Fibroblast of mammary gland (primary cell): ENCODE results near the gene DDX18.

Experiments used
- DNase-seq: peaks from one replicate; pipeline ENCODE4 v3.0.0-alpha.2; 2010; ENCODE audit warnings: low read depth
- H3K4me3 ChIP-seq: 2 replicates; pipeline ENCODE4 v1.5.1; 2011; ENCODE audit warnings: low read depth, mild to moderate bottlenecking, low read length, moderate library complexity; ENCODE audit not compliant: control insufficient read depth
- CTCF ChIP-seq: conservative IDR thresholded peaks from 2 replicates; pipeline ENCODE4 v1.5.1; 2011; ENCODE audit warnings: low read depth, low read length, inconsistent platforms; ENCODE audit not compliant: control insufficient read depth, insufficient read depth

The DDX18 gene

GRCh38 chr2:117850461-117850860 is 36.0 kb downstream of the DDX18 start:
- TF ChIP-seq CTCF = no peak
- no peak for DNase-seq
- H3K4me3 ChIP-seq = no peak overlapping the region

DNA sequence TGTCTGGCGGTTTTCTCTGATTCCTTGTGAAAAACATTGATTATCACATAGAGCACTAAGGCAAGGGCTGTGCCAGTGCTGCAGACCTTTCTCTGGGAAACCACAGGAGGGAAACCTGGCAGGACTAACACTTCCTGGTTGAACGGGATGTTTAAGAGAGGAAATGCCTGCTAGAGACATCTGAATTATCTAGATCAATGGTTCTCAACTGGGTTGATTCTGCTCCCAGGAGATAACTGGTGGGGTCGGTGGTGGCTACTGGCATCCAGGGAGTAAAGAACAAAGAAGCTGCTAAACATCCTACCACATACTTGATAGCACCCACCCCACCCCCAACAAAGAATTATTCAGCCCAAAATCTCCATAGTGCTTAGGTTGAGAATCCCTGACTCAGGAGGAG is 37.5 kb downstream of the DDX18 start:
- no peak overlapping the region for H3K4me3 ChIP-seq
- no peak for DNase-seq
- TF ChIP-seq CTCF = no peak

GRCh38 chr2:117853316-117853715 is 38.8 kb downstream of the DDX18 start:
- H3K4me3 ChIP-seq = no peak overlapping the region
- DNase-seq = no peak
- no peak for TF ChIP-seq CTCF

GRCh38 chr2:117853873-117854272 is 39.4 kb downstream of the DDX18 start:
- H3K4me3 ChIP-seq = no peak overlapping the region
- no peak for TF ChIP-seq CTCF
- DNase-seq = no peak

DNA sequence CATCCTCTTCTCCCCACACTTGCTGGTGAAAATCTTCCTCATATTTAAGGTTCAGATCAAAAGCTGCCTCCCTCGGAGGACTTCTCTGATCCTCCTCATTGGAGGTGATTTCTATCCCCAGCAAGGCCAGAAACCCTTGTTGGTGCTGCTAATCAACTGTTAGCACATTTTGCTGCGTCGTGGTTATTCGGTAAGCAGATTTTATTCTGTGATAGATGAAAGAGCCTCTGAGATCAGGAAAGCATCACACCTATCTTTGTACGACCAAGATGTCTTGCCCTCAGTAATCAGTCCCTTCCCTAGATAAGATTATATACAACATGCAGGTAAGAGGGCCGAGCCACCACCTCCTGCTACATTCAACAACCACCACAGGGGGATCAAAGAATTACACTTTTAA is 40.1 kb downstream of the DDX18 start:
- TF ChIP-seq CTCF = no peak
- H3K4me3 ChIP-seq = no peak overlapping the region
- DNase-seq = no peak

- no peak for DNase-seq
- H3K4me3 ChIP-seq = no peak overlapping the region
- no peak for TF ChIP-seq CTCF
Measured at GRCh38 chr2:117855886-117856285, 41.4 kb downstream of the DDX18 start.

DNA sequence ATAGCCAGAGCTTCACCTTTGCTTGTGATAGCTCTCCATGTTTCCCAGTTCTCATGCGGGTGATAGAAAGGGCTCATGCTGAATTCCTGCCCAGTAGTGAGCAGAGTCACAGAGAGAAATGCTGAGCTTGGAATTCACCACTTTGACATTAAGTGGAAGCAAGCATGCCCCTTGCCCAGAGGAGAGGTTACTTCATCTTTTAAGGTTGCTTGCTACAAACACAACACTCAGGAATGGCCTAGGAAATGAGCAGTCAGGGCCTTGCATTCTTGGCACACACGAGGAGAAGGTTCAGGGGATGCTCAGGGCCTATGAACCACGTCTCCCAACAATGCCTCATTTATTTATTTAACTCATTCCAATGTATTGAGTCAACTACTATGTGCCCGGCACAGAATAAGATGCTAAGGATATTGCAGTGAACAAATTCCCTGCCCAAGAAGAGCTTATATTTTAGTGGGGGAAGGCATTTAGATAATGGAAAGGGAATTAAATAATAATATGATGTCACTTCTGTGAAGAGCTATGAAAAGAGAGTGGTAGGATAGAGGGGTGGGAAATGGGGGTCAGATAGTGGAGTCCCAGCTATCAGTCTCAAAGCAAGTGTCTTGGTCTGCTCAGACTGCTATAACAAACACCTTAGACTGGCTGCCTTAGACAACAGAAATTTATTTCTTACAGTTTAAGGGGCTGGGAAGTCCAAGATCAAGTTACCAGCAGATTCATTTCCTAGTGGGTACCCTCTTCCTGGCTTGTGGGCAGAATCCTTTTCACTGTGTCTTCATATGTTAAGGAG is 42.1 kb downstream of the DDX18 start:
- peak; percentile 93 for DNase-seq
- no peak overlapping the region for H3K4me3 ChIP-seq
- no peak for TF ChIP-seq CTCF
